GM12874 (cell line): Measurements from ENCODE around the gene MNT.

ENCODE experiments used
- TF ChIP-seq, protein P1 (sequence below): IDR thresholded peaks from 2 replicates; pipeline ENCODE4 v1.5.1; 2011; ENCODE audit warnings: low read depth, mild to moderate bottlenecking, control low read depth, low read length, moderate library complexity; ENCODE audit not compliant: insufficient read depth

The MNT gene

DNA sequence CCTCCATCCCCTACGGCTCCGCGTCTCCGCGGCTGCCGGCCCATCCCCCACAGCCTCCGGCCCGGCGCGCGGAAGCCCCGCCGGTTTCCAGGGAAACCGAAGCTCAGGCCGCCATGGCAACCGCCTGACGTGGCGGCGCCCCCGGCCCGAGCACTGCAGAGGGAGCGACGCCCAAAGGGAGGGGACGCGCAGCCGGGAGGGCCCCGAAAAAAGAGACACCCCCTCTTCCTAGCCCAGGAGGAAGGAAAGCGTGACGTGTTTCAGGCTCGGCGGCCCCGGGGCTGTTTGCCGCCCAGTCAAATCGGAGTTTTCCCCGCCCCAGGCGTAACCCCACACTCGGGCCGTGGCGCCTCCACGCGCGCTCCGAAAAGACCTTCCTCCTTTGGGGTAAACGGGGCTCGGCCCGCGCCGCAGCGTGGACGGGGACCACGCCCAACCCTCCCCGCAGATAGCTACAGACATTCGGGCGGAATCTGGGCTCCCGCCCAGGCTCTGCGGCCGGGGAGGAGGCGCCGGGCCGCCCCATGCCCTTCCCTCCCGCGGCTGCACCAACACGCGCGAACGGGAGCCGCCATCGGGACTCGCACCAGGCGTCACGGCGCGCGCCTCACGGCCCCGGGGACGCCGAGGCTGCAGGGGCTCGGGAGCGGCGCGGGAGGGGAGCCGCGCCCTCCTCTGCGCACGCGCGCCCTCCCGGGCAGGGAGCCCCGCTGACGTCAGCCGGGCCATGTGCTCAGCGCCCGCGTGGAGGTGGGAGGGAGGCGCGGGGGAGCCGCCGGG, 7.5 kb downstream of the MNT start:
- TF ChIP-seq, protein P1, sequence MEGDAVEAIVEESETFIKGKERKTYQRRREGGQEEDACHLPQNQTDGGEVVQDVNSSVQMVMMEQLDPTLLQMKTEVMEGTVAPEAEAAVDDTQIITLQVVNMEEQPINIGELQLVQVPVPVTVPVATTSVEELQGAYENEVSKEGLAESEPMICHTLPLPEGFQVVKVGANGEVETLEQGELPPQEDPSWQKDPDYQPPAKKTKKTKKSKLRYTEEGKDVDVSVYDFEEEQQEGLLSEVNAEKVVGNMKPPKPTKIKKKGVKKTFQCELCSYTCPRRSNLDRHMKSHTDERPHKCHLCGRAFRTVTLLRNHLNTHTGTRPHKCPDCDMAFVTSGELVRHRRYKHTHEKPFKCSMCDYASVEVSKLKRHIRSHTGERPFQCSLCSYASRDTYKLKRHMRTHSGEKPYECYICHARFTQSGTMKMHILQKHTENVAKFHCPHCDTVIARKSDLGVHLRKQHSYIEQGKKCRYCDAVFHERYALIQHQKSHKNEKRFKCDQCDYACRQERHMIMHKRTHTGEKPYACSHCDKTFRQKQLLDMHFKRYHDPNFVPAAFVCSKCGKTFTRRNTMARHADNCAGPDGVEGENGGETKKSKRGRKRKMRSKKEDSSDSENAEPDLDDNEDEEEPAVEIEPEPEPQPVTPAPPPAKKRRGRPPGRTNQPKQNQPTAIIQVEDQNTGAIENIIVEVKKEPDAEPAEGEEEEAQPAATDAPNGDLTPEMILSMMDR = no peak

DNA sequence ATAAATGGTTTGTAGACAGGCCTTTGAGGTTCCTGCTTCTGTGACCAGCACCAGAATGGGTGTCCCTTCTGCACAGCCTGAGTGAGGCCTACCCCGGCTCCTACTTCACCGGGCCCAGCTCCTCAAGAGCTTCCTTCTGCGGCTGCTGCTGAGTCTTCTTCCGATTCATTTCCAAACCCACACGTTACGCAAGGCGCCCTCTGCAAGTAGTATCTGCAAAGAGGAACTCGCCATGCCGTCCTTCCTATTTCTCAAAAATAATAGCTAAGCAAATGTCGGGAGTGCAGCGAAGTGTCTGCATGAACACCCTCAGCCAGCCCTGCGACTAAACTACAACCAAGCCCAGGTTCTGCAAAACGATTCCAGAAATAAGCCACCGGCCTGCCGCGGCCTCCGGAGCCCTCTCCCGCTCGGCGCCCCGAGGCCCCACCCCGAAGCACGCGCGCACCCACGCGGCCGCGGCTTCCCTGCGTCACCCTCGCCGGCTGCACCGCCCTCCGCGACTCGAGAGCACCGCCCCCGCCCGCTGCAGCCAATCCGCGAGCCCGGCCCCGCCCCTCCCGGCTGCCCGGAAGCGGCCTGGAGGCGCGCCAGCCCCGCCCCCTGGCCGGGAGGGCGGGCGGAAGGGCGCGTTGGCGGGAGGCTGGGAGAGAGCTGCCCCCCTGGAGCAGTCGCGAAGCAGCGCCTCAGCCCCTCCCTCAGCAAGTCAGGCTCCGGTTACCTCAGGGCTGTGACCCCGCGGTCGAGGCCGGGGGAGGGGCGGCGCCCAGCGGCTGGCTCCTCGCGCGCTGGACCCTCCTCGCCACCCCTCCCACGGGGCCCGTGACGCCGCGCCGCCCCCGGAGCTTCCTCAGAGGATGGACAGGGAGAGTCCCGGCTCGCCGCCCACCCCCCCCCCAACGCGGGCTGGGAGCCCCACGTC, 8.3 kb downstream of the MNT start:
- TF ChIP-seq, protein P1 = no peak

DNA sequence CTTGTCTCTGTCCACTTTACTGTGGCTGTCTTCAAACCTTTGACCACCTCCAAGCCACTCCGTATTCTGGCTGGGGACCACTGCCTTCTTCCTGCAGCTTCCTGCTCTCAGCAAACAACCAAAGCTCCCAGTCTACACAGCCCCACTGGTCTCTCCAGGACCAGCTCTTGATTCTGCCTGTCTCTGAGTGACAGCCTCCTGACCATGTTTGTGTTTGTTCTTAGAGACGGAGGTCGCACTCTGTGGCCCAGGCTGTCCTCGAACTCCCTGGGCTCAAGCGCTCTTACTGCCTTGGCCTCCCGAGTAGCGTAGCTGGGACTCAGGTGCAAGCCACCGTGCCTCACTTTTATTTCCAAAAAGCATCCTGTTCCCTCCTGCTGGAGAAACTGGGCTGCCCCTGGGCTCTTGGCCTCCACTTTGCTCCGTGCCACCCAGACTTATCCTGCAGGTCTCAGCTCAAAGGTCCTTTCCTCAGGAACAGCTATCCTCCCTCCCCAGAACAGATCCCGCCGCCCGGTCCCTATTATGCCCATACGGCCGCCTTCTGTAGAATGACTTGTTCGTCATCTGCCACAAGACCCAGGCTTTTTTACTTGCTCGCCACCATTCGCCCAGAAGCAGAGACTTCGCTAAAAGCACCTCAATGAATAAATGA, 9.1 kb downstream of the MNT start:
- TF ChIP-seq, protein P1 = no peak

DNA sequence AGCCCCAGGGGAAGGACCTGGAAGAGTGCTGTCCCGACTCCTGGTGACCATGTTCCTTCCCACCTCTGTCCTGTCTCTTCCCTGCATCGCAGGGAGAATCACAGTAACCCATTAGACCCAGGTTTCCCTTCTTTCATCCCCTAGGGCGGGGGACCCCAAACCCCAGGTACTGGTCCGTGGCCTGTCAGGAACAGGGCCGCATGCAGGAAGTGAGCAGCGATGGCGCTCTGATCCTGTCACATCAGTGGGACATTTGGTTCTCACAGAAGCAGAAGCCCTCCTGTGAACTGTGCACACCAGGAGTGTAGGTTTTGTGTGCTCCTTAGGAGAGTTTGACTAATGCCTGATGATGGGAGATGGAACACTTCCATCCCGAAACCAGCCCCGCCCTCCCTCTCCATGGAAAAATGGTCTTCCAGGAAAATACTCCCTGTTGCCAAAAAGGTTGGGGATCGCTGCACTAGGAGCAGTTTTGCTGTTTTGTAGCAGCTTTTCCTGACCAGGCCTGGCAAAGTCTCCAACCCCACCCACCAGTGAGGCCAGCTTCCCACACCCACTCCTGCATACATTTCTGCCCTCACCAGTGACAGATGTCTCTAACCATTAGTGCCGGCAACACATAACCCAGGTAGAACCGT, 10.5 kb downstream of the MNT start:
- TF ChIP-seq, protein P1 = no peak

DNA sequence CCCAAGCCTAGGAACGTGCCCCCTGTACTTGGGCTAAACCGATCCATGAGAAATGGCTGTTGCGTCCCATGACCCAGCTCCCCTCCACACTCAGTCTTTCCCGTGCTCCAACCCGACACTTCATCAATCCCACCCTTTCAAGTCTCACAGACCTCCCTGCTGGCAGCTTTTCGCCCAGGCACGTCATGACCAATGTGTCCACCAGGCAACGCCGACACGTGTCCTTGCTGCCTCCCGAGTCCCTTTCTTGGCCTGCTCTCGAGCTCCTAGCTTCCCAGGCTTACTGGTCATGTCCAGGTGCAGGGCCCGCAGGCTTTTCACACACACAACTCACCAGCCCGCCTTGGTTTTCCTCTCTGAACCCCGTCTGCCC, 12.2 kb downstream of the MNT start:
- TF ChIP-seq, protein P1 = no peak

DNA sequence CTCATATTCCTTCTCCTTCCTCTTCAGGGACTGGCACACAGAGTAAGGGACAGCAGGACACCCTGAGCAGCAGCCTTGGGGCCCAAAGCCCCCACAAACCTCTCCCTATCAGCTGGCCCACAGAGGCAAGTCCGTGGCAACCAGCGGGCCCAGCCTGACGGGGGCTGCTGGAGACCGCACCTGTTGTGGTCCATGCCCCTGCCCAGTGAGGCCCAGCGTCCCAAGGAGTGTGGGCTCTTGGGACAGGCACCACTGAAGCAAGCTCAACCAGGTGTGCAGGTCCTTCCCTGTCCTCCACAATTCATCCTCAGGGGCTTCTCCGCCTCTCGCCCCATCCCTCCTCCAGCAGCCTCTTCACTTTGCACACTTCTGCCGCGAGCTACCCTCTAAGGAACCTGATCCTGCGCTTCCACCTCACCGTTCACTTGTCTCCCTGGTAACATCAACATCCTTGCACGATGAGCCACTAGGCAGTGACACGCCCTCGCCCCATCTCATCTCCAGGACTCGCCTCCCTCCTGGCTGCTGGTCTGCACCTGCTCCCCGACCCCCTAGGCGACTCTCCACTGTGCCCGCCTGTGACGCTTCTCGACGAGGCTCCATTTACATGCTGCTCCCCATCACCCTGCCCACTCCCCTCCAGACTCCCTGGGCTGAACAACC, 12.7 kb downstream of the MNT start:
- TF ChIP-seq, protein P1 = no peak
